Measurements from ENCODE around the gene IL1R1. TPM values are rescaled to one million over a fixed set of nuclear protein-coding genes. Genes with fewer than 3 reads are reported as not detected.

The IL1R1 gene
- polyA plus RNA-seq (2012; ENCODE audit: low read depth, missing spikeins), result 0.35 TPM

DNA sequence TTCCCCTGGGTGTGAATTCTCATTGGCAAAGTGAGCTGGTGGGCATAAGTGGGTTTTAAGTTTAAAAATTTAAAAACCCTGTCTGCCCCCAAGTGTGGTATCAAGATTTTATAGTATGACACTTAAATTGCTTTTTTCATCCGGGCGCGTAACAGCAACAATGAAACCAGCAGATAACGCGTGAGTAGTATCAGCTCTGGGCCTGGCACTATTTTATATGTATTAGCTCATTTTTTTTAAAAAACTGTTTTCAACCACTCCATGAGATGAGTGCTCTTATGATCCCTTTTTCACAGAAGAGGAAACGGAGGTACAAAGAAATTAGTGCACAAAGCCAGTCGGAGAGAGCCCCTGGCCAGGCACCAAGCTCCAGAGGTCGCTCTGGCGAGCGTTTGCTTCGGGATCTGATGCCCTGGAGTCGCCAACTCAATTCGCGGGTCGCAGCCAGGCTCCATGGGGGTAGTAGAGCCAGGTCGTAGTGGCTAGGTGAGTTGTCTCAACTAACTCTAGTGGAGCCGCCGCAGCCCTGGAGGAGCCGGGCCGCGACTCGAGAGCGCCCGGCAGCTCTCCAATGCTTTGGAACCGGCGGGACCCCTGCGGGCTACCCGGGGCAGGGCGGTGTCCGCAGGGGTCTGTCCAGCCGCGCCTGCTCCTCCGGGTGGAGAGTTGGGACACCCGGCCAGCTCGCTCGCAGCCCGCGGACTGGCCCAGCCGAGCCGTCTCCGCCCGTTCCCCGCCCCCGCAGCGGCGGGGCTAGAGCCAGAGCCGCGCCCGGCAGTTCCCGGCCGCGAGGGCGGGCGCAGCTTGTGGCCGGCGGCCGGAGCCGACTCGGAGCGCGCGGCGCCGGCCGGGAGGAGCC, at the start of gene IL1R1:
Gene IL1R1, plus strand, starts transcription at position 777 of the 859 bp plus-strand sequence. CDS start 14,979 bp downstream, outside the sequence.
- FAIRE-seq (no peak), DNase-seq (ENCODE audit: insufficient read length, low spot score) (peak; percentile 9)
- TF ChIP-seq POLR2AphosphoS5 (IDR thresholded peaks at IDR 0.05; ENCODE audit: low read depth, low read length) (no peak), SPI1 (IDR thresholded peaks at IDR 0.05; ENCODE audit: low read depth, low read length) (no peak), POU2F2 (IDR thresholded peaks at IDR 0.05; ENCODE audit: low read depth, low read length) (no peak), POLR2A (IDR thresholded peaks at IDR 0.05; ENCODE audit: low read depth, low read length) (no peak), TAF1 (IDR thresholded peaks at IDR 0.05; ENCODE audit: low read depth, low read length) (no peak), PAX5 (IDR thresholded peaks at IDR 0.05; ENCODE audit: insufficient read depth, low read length, severe bottlenecking) (no peak)

DNA sequence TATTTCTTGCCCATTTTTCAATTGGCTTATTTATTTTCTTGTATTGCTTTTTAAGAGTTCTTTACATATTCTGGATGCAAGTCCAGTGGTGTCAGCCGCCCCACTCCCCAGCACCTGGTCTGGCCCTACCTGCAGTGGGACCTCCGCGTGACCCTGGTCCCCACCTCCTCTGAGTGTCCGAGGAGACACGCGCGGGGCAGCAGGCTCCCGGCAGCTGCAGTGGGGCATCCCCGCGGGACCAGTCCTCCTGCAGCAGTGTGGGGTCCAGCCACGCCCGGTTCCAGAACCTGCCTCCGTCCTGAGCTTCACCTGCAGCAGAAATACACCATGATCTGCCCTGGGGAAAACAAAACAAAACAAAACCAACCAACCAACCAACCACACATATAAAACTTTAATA, 48.9 kb upstream of the IL1R1 start:
- FAIRE-seq, result no peak
- no peak for DNase-seq (ENCODE audit: insufficient read length, low spot score)
- TF ChIP-seq POU2F2 (IDR thresholded peaks at IDR 0.05; ENCODE audit: low read depth, low read length), result no peak
- no peak for TF ChIP-seq TAF1 (IDR thresholded peaks at IDR 0.05; ENCODE audit: low read depth, low read length)
- TF ChIP-seq PAX5 (IDR thresholded peaks at IDR 0.05; ENCODE audit: insufficient read depth, low read length, severe bottlenecking), result no peak
- TF ChIP-seq POLR2AphosphoS5 (IDR thresholded peaks at IDR 0.05; ENCODE audit: low read depth, low read length), result no peak
- no peak for TF ChIP-seq POLR2A (IDR thresholded peaks at IDR 0.05; ENCODE audit: low read depth, low read length)

DNA sequence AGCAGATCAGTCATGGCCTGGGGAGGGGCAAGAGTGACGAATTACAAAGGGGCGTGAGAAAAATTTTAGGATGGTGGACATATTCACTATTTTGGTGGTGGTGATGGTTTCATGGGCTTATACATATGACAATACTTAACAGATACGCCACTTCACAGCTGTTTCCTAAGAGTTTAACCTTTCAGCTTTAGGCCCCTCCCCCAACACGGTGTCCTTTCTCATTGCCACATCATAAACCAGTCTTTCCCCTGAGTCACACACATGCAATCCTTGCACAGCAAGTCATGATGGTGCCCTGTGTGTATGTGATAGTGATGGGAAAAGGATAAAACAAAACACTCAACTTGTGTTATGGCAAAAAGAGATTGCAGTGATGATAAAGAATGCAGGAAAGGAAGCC, 47.6 kb upstream of the IL1R1 start:
- TF ChIP-seq TAF1 (IDR thresholded peaks at IDR 0.05; ENCODE audit: low read depth, low read length), result no peak
- no peak for TF ChIP-seq POU2F2 (IDR thresholded peaks at IDR 0.05; ENCODE audit: low read depth, low read length)
- DNase-seq (ENCODE audit: insufficient read length, low spot score), result no peak
- FAIRE-seq, result no peak

GRCh38 chr2:102096103-102096502, 46.4 kb upstream of the IL1R1 start:
- TF ChIP-seq POU2F2 (IDR thresholded peaks at IDR 0.05; ENCODE audit: low read depth, low read length), result no peak
- FAIRE-seq (no peak), DNase-seq (ENCODE audit: insufficient read length, low spot score) (no peak)

DNA sequence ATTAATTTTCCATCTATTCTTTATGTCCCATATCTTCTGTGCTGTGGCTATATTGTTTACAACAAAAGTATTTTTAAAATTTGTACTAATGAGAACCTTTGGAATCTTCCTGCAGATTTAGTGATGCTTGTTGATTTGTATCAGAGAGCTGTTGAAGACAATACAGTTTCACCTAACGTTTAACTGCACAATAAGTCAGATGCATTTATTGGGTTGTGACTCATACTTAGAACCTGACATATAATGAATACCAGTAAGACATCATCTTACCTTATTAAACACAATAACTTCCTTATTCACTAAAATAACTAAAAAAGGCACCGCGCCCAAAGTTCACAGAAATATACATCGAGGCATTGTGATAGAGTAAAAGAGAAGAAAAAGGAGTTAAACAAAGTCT, 43.8 kb upstream of the IL1R1 start:
- no peak for TF ChIP-seq SPI1 (IDR thresholded peaks at IDR 0.05; ENCODE audit: low read depth, low read length)
- no peak for TF ChIP-seq POU2F2 (IDR thresholded peaks at IDR 0.05; ENCODE audit: low read depth, low read length)
- TF ChIP-seq POLR2AphosphoS5 (IDR thresholded peaks at IDR 0.05; ENCODE audit: low read depth, low read length), result no peak
- no peak for TF ChIP-seq TAF1 (IDR thresholded peaks at IDR 0.05; ENCODE audit: low read depth, low read length)
- no peak for TF ChIP-seq PAX5 (IDR thresholded peaks at IDR 0.05; ENCODE audit: insufficient read depth, low read length, severe bottlenecking)
- TF ChIP-seq POLR2A (IDR thresholded peaks at IDR 0.05; ENCODE audit: low read depth, low read length), result no peak
- DNase-seq (ENCODE audit: insufficient read length, low spot score) (no peak), FAIRE-seq (no peak)

DNA sequence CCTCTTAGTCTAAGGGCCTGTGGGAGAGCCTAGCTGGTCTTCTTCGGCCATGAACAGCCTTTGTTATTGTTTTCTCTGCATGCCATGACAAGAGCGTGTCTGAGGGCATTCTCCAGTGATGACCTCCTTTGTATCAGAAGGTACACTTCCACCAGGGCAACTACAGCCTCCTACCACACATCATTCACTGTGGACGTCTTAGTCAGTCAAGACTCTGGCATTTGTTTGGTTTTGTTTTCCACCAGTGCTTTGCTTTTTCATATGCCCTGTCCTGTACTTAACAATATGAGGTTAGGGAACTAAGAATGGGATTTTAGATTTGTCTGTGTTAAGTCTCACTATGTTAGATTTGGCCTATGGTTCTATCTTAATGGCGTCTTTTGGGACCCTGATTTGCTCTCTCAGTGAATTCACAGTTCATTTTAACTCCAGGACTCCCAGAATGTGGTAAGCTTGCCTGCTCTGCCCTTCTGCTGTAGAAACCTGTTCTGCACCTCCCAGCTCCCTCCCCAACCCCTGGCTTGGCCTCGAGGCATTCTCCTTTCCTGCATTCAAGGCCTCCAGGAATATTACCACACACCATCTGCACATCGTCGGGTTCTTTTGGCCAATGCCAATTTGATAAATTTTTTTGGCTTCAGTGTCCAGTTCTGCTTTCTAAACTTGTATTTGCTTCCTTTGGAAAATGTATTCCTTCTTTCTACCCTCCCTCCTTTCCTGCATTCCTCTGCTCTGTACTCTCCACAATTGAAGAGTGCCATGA, 42.8 kb upstream of the IL1R1 start:
- no peak for FAIRE-seq
- no peak for DNase-seq (ENCODE audit: insufficient read length, low spot score)
- TF ChIP-seq POLR2A (IDR thresholded peaks at IDR 0.05; ENCODE audit: low read depth, low read length) (no peak), TAF1 (IDR thresholded peaks at IDR 0.05; ENCODE audit: low read depth, low read length) (no peak), POLR2AphosphoS5 (IDR thresholded peaks at IDR 0.05; ENCODE audit: low read depth, low read length) (no peak), SPI1 (IDR thresholded peaks at IDR 0.05; ENCODE audit: low read depth, low read length) (no peak), POU2F2 (IDR thresholded peaks at IDR 0.05; ENCODE audit: low read depth, low read length) (no peak), PAX5 (IDR thresholded peaks at IDR 0.05; ENCODE audit: insufficient read depth, low read length, severe bottlenecking) (no peak)

GRCh38 chr2:102100371-102101096, 42.0 kb upstream of the IL1R1 start:
- DNase-seq (ENCODE audit: insufficient read length, low spot score) (no peak), FAIRE-seq (no peak)
- no peak for TF ChIP-seq TAF1 (IDR thresholded peaks at IDR 0.05; ENCODE audit: low read depth, low read length)
- no peak for TF ChIP-seq SPI1 (IDR thresholded peaks at IDR 0.05; ENCODE audit: low read depth, low read length)
- TF ChIP-seq POLR2AphosphoS5 (IDR thresholded peaks at IDR 0.05; ENCODE audit: low read depth, low read length), result no peak
- TF ChIP-seq POLR2A (IDR thresholded peaks at IDR 0.05; ENCODE audit: low read depth, low read length), result no peak

- DNase-seq (ENCODE audit: insufficient read length, low spot score), result no peak
- no peak for FAIRE-seq
- no peak for TF ChIP-seq TAF1 (IDR thresholded peaks at IDR 0.05; ENCODE audit: low read depth, low read length)
- no peak for TF ChIP-seq POLR2A (IDR thresholded peaks at IDR 0.05; ENCODE audit: low read depth, low read length)
- TF ChIP-seq POU2F2 (IDR thresholded peaks at IDR 0.05; ENCODE audit: low read depth, low read length), result no peak
- TF ChIP-seq POLR2AphosphoS5 (IDR thresholded peaks at IDR 0.05; ENCODE audit: low read depth, low read length), result no peak
- no peak for TF ChIP-seq SPI1 (IDR thresholded peaks at IDR 0.05; ENCODE audit: low read depth, low read length)
- TF ChIP-seq PAX5 (IDR thresholded peaks at IDR 0.05; ENCODE audit: insufficient read depth, low read length, severe bottlenecking), result no peak
Observed at GRCh38 chr2:102101097-102101848, 41.3 kb upstream of the IL1R1 start.

All from GM12891 (cell line).